GM19324 (cell line): ENCODE data around the gene APOBR.

ENCODE experiments used
- ATAC-seq: cut with Tn5 transposase; IDR thresholded peaks from one replicate; pipeline ENCODE4 v1.9.1; 2021; ENCODE audit warnings: mild to moderate bottlenecking, moderate library complexity; ENCODE audit not compliant: unreplicated experiment, low FRiP score

The APOBR gene

GRCh38 chr16:28548306-28548802 lies 53.9 kb downstream of the APOBR start:
- no peak for ATAC-seq
